ENCODE data around the gene ZNF362.

Gene ZNF362

DNA sequence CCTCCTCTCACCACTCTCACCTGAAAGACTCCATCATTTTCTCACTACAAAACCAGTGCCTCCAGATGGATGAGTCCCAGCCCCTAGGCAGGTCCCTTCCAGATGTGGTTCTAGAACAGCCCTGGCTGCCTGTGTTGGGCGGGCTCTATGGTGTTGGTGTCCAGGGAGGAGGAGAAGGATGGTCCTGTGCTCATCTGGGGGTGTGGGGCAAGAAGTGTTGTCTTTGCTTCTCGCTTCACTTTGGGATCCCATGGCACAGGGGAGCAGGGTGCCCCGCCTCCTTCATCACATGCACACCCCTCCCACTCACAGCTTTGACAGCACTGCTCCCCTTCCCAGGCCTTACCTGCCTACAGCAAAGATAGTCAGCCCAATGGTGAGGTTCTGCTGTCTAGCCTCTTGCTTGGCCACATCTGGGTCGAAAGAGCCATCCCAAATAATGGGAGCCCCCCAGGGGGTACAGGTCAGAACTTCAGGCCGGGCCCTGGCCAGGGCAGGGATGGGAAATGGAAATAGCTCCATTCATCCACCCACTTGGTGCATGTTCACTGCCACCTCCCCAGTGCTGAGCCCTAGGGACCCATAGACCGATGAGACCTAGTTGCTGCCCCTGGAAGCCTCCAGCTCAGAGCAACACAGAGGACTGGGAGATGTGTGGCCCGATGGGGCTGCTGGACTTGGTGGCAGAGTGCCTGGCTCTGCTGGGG, 55.6 kb downstream of the ZNF362 start:
- DNase-seq = no peak

DNA sequence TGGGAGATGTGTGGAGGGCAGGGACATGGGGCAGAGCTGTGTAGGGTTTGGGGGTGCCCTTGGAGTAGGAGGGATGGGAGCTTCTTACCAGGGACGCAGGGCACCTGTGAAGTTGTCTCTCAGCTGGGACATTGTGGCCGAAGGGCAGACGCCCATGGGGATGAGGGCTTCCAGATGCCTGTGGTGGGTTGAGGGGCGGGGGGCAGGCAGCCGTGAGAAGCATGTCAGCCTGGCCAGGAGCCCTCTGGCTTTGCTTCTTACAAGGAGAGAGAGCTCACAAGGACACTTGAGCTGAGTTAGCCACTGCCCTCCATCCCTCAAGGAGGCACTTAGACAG, 56.1 kb downstream of the ZNF362 start:
- DNase-seq = no peak

GRCh38 chr1:33314416-33314815, 58.1 kb downstream of the ZNF362 start:
- DNase-seq = no peak

GRCh38 chr1:33316601-33317000, 60.3 kb downstream of the ZNF362 start:
- DNase-seq = no peak

- DNase-seq = no peak
Observed at GRCh38 chr1:33317354-33317753, 61.1 kb downstream of the ZNF362 start.

DNA sequence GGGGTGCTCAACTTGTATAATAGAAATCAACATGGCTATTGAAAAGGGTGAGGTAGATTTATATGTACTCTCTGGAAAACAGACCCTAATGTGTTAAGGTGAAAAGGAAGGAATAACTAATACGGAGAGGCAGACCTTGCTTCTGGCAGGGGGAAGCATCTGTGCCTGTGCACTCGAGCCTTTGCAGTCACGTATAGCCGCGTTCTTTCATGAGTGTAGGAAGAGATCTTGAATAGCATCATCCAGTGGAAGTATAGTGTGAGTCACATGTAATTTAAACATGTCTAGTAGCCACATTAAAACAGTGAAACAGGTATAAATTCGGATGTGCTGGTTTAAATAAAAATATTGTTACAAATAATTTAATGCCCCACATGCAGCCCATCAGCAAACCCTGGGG, 61.7 kb downstream of the ZNF362 start:
- DNase-seq = no peak

- DNase-seq = no peak
Observed at GRCh38 chr1:33319186-33319948, 63.1 kb downstream of the ZNF362 start.

GRCh38 chr1:33319949-33320618, 63.8 kb downstream of the ZNF362 start:
- no peak for DNase-seq

DNA sequence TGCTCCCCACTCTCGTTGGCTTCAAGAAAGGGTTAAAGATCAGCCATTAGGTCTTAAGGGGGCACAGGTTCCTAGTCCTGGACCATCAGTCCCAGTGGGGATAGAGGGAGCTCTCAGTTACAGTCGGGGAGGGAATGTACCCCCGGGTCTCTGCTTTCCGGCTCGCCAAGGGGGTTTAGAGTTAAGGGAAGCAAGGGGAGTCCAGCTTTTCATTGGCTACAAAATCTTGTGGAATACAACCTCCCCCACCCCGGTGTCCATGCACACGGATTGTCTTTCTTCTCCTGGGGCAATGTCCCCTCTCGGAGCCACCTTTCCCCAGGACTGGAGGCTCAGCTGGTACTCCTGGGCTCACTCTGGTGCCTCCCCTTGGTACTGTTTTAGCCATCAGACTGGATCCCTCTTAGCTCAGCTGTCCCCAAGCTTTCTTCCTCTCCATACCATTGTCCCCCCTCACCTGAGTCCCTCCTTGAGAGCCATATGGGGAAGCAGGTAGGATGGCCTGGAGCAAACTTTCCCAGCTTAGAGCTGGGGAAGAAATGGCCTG, 64.4 kb downstream of the ZNF362 start, which contains the start of gene A3GALT2:
A3GALT2 (minus strand) TSS at position 480 of the 547 bp plus-strand sequence; CDS start at position 480, 0 bp downstream.
- DNase-seq = no peak

DNA sequence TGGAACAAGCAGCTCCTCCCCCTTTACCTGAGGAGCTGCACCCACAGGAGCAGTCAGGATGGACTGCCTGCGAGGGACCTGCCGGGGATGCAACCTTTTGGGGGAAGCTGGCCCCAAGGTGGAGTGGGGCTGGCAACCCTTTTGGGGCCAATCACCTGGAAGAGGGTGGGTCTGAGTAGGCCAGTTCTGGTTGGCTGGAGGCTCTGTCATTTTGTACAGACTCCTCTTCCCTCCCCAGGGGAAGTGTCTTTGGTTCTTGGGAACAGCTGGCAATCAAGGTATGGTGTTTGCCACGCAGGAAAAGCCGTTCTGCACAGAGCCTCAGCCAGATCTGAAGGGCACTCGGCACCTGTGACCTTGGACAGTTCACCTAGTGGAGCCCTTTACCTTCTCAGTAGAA, 64.9 kb downstream of the ZNF362 start:
- DNase-seq = no peak

DNA sequence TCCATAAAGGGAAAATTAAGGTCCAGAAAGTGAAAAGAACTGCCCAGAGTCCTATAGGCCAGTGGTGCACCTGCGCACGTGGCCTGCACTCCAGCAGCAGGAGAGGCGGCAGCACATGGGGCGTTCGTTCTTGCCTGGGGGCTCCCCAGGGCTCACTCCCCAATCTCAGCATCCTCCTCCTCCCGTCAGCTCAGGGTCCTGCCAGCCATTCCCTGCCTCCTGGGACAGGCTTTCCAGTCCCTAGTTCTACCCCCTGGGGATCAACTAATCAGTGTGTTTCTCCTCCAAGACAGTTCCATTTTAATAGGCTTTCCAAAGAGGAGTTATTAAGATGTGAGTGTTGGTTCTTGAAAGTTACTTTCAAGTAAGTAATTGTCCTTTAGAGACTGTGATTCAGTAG, 65.8 kb downstream of the ZNF362 start:
- DNase-seq = no peak

GRCh38 chr1:33322870-33323585, 66.7 kb downstream of the ZNF362 start:
- no peak for DNase-seq

DNA sequence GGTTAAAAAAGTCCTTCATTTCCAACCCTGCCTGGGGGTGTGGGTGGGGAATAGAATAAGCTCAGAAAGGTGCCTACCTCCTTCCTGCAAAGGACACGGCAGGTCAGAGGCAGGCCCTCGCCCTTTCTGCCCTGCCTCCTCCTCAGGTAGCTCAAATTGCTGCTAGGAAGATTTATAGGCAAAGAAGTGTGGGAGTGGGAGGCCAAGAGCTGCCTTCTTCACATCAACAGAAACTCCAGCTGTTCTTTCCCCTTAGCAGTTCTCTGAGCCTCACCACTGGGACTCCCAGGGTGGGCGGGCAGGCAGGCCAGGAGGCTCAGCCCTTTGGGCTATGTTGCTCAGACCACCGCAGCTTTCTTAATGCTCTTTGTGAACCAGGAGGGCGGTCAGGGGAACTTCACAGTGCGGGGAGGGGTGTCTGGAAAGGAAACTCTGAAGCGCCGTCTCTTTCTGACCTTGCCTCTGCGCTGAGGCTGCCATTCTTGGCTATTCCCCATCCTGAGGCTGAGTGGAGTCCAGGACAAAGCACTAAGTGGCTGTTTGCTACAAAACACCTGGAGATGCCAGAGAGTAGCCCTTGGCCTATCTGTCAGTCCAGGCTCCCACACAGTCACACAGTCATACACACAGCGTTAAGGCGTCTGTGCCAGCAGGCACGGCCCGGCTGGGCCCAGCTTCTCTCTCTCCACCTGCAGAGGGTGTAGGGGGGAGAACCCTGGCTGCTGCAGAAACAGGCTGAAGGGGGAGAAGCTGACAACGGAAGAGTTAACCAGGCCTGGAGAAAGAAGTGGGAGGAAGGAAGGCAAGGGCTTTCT, 67.6 kb downstream of the ZNF362 start:
- DNase-seq = no peak

- DNase-seq = no peak
Observed at GRCh38 chr1:33324677-33325575, 68.6 kb downstream of the ZNF362 start.

DNA sequence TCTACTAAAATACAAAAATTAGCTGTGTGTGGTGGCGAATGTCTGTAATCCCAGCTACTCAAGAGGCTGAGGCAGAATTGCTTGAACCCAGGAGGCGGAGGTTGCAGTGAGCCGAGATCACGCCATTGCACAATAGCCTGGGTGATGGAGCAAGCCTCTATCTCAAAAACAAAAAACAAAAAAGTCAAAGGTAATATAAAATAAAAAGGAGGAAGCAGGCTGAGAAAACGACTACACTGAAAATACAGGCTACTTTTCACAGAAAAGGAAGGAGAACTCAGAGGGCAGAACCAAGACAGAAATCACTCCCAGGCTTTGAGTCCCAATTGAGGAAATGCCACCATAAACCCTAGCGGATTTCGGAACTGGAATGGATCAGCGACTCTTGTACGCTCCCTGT, 70.5 kb downstream of the ZNF362 start:
- DNase-seq = no peak

DNA sequence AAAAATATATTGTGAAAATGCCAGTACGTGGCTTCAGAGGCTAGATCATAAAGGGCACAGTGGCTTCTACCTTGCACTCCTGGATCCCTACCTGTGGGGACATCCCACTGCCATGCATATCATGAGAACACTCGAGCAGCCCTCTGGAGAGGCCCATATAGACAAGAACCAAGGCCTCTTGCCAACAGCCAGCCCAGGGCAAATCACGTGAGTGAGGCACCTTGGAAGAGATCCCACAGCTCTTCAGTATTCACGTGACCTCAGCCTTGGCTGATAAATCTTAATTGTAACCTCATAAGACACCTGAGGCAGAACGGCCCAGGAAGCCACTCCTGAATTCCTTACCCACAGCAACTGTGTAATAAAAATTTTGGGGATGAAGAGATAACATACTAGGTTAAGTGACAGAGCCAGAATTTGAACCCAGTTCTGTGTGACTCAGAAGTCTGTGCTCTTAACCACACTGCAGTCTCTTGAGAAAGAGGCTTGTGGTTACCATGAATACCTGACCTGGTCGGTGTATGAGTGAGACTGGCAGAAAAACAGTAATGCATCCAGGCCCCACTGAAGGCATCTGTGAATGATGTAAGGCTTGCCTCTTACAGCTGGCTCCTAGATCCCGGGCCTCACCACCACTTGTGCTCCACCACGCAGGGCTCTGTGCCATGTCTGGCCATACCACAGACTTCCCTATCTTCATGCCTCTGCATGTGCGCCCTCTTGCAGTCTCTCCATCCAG, 71.5 kb downstream of the ZNF362 start:
- peak; percentile 81 for DNase-seq

- no peak for DNase-seq
Observed at GRCh38 chr1:33328817-33329216, 72.5 kb downstream of the ZNF362 start.

- DNase-seq = no peak
Observed at GRCh38 chr1:33329600-33330305, 73.5 kb downstream of the ZNF362 start.

GRCh38 chr1:33330361-33330890, 74.1 kb downstream of the ZNF362 start:
- no peak for DNase-seq

Measured in T1000 (cell line).